GM18517 (cell line): Measurements from ENCODE around the gene ZNF784.
"Not testable (repeated sequence)": the region's sequence is repeated elsewhere in the genome, so short reads cannot be mapped to it uniquely, and the experiment has no call there.

Experiments used
- ATAC-seq: cut with Tn5 transposase; IDR thresholded peaks from one replicate; pipeline ENCODE4 v1.9.1; 2021; ENCODE audit warnings: mild to moderate bottlenecking, moderate library complexity; ENCODE audit not compliant: unreplicated experiment

Gene ZNF784

GRCh38 chr19:55586976-55587668 lies 37.2 kb downstream of the ZNF784 start:
- peak; percentile 85 for ATAC-seq

- ATAC-seq, result no peak
Observed at GRCh38 chr19:55585658-55586339, 38.6 kb downstream of the ZNF784 start.

GRCh38 chr19:55584871-55585270 lies 39.5 kb downstream of the ZNF784 start:
- no peak for ATAC-seq

- ATAC-seq, result not testable (repeated sequence)
Observed at GRCh38 chr19:55583897-55584296, 40.5 kb downstream of the ZNF784 start.

- not testable (repeated sequence) for ATAC-seq
Observed at GRCh38 chr19:55582284-55582683, 42.1 kb downstream of the ZNF784 start.

GRCh38 chr19:55581823-55582223 lies 42.5 kb downstream of the ZNF784 start:
- no peak for ATAC-seq

- ATAC-seq, result no peak
Observed at GRCh38 chr19:55581145-55581822, 43.1 kb downstream of the ZNF784 start.

- ATAC-seq, result no peak
Observed at GRCh38 chr19:55580628-55581144, 43.7 kb downstream of the ZNF784 start, which contains the start of gene ZNF579. Gene ZNF579 (minus strand): TSS chr19:55580848. CDS start chr19:55579639, 1,209 bp downstream.

- ATAC-seq, result no peak
Observed at GRCh38 chr19:55579766-55580621, 44.4 kb downstream of the ZNF784 start.

- no peak for ATAC-seq
Observed at GRCh38 chr19:55578761-55579747, 45.3 kb downstream of the ZNF784 start.

GRCh38 chr19:55578031-55578760 lies 46.2 kb downstream of the ZNF784 start:
- no peak for ATAC-seq

- no peak for ATAC-seq
Observed at GRCh38 chr19:55576746-55577145, 47.6 kb downstream of the ZNF784 start.

- not testable (repeated sequence) for ATAC-seq
Observed at GRCh38 chr19:55573929-55574328, 50.4 kb downstream of the ZNF784 start.
